Spinal cord (tissue), 10 donors: ENCODE measurements around the gene FEN1. TPM values are rescaled to one million over a fixed set of nuclear protein-coding genes. Genes with fewer than 3 reads are reported as not detected.
A peak's percentile ranks its signal among the peaks of the same experiment; 100 is the strongest.

Experiments
- DNase-seq, 6 donors: peaks; one replicate each; pipeline versions ENCODE4 v3.0.0 to v3.0.0-alpha.2; 2013 to 2015; ENCODE audit warnings: low spot score in 6 of 6, low read depth in 4 of 6
- H3K27ac ChIP-seq: one replicate; pipeline ENCODE4 v1.5.1; 2013; ENCODE audit warnings: low read depth, low read length, control low read depth
- H3K27me3 ChIP-seq: one replicate; pipeline ENCODE4 v1.6.1; 2013; ENCODE audit warnings: low read length; ENCODE audit not compliant: control insufficient read depth, insufficient read depth
- H3K36me3 ChIP-seq: one replicate; pipeline ENCODE4 v1.6.1; 2013; ENCODE audit warnings: low read length; ENCODE audit not compliant: control insufficient read depth, insufficient read depth
- H3K4me1 ChIP-seq: one replicate; pipeline ENCODE4 v1.6.1; 2013; ENCODE audit warnings: low read length; ENCODE audit not compliant: control insufficient read depth, insufficient read depth
- H3K4me3 ChIP-seq: one replicate; pipeline ENCODE4 v1.5.1; 2013; ENCODE audit warnings: low read depth, low read length, control low read depth
- H3K9me3 ChIP-seq: one replicate; pipeline ENCODE4 v1.6.1; 2013; ENCODE audit warnings: low read length; ENCODE audit not compliant: control insufficient read depth, insufficient read depth
- WGBS: methylation state at CpG from one replicate; pipeline ENCODE4 v1.1.5; 2013; ENCODE audit warnings: missing lambda C conversion rate; ENCODE audit not compliant: insufficient coverage; 5-methylcytosine and 5-hydroxymethylcytosine counted together
- polyA plus RNA-seq, 2 donors: library from polyadenylated mRNA; unstranded; fragments of 120-200 nt; gene quantifications; one replicate each; pipeline ENCODE4 v1.2.1, GENCODE V29; 2013; ENCODE audit not compliant: insufficient read length in 2 of 2
- total RNA-seq, 2 donors: library from RNA; depleted of rRNA in 1 of 2; stranded (reverse); fragments of 120-200 nt in 1 of 2; fragments of >200 nt in 1 of 2; gene quantifications; one replicate each; pipeline versions ENCODE4 v1.2.3 to v1.2.4, GENCODE V29; 2013 to 2014
- donor health status: healthy.

Gene FEN1
- total and polyA plus RNA-seq, 4 donors, result 20.7 to 36.1 (median 29.7) TPM

- no peaks in the 10 kb centered on the region for H3K9me3 ChIP-seq
- no peaks in the 10 kb centered on the region for H3K27me3 ChIP-seq
- 85% methylated on average over 16 of the region's 26 CpGs for WGBS
- H3K36me3 ChIP-seq, result peaks cover 33% of the 10 kb centered on the region
- no peak overlapping the region for H3K27ac ChIP-seq
- H3K4me3 ChIP-seq, result no peak overlapping the region
- peaks cover 28% of the 10 kb centered on the region for H3K4me1 ChIP-seq
- DNase-seq, result no peak
Measured at GRCh38 chr11:61765550-61766253, 27.0 kb upstream of the FEN1 start.

- peaks cover 21% of the 10 kb centered on the region for H3K4me1 ChIP-seq
- no peak for DNase-seq
- no peaks in the 10 kb centered on the region for H3K27me3 ChIP-seq
- H3K4me3 ChIP-seq, result no peak overlapping the region
- WGBS, result 89% methylated on average over 13 of the region's 13 CpGs
- H3K36me3 ChIP-seq, result peaks cover 34% of the 10 kb centered on the region
- no peak overlapping the region for H3K27ac ChIP-seq
- H3K9me3 ChIP-seq, result no peaks in the 10 kb centered on the region
Measured at GRCh38 chr11:61766353-61766841, 26.3 kb upstream of the FEN1 start.

DNA sequence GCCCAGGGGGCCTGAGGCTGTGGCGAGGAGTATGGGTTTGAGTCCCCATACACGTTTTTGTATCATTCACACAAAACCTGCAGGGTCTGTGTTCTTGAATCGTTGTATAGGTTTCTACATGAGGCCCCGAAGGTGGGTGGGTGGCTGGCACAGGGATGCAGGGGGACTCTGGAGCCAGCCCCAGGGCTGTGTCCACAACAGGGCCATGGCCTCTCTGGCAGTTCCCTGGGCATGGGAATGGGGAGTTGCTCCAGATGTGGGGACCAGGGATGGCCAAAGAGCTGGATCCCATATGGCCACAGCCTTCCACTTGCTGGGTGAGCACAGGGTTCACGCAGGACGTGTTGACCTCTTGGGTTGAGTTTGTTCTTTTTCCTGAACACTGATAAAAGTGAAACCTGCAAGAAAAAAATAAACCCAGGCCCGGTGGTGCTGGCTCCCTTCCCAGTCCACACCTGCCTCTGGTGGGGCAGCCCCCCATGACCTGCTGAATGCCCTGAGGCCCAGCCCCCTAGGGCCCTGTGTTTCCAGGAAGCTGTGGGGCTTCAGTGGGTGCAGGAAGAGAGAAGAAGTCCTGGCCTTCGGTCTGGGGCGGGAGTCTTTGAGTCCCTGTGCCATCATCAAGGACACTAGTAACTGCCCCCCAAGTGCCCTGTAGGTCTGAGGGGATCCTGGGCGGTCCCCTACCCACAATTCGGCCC is 24.2 kb upstream of the FEN1 start:
- Histone ChIP-seq H3K4me1 (peaks cover 24% of the 10 kb centered on the region), H3K27me3 (no peaks in the 10 kb centered on the region), H3K36me3 (peaks cover 48% of the 10 kb centered on the region), H3K9me3 (no peaks in the 10 kb centered on the region), H3K27ac (no peak overlapping the region), H3K4me3 (no peak overlapping the region)
- 89% methylated on average over 7 of the region's 11 CpGs for WGBS
- no peak for DNase-seq

- Histone ChIP-seq H3K27me3 (no peaks in the 10 kb centered on the region), H3K4me1 (peaks cover 28% of the 10 kb centered on the region), H3K36me3 (peaks cover 47% of the 10 kb centered on the region), H3K4me3 (no peak overlapping the region), H3K9me3 (no peaks in the 10 kb centered on the region), H3K27ac (no peak overlapping the region)
- WGBS, result 59% methylated on average over 28 of the region's 33 CpGs
- no peak for DNase-seq
Measured at GRCh38 chr11:61769169-61769920, 23.4 kb upstream of the FEN1 start.

DNA sequence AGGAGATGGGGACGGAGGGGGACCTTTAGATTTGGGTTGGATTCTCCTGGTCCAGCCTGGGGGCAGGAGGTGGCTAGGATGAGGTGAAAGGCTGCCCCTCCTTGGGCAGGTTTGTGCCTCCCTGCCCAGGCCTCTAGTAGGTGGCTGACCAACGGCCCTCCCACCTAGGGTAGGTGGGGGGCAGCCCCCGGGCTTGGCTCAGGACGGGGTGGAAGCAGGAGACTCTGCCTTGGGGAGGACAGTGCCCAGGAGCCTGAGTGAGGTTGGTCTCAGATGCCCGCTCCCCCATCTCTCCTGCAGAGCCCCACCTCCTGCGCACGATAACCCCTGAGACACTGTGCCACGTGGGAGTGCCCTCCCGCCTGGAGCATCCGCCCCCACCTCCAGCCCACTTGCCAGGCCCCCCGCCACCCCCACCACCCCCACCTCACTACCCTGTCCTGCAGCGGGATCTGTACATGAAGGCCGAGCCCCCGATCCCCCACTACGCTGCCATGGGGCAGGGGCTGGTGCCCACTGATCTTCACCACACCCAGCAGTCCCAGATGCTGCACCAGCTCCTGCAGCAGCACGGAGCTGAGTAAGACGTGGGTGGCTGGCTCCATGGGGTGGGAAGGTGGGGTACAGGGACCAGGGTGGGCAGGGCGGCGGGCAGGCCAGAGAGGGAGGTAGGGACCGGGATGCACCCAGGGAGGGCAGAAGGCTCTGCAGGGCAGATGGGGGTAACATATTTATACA is 22.6 kb upstream of the FEN1 start:
- H3K4me1 ChIP-seq, result peaks cover 28% of the 10 kb centered on the region
- H3K9me3 ChIP-seq, result no peaks in the 10 kb centered on the region
- no peaks in the 10 kb centered on the region for H3K27me3 ChIP-seq
- WGBS, result 89% methylated on average over 3 of the region's 20 CpGs
- H3K4me3 ChIP-seq, result no peak overlapping the region
- H3K27ac ChIP-seq, result no peak overlapping the region
- peaks cover 43% of the 10 kb centered on the region for H3K36me3 ChIP-seq
- no peak for DNase-seq

GRCh38 chr11:61771195-61771894 is 21.4 kb upstream of the FEN1 start:
- H3K4me1 ChIP-seq, result peaks cover 31% of the 10 kb centered on the region
- no peak overlapping the region for H3K4me3 ChIP-seq
- H3K36me3 ChIP-seq, result peaks cover 38% of the 10 kb centered on the region
- no peaks in the 10 kb centered on the region for H3K9me3 ChIP-seq
- no peak overlapping the region for H3K27ac ChIP-seq
- 88% methylated on average over 12 of the region's 15 CpGs for WGBS
- no peaks in the 10 kb centered on the region for H3K27me3 ChIP-seq
- DNase-seq, result no peak

GRCh38 chr11:61771985-61772455 is 20.7 kb upstream of the FEN1 start:
- peaks cover 36% of the 10 kb centered on the region for H3K36me3 ChIP-seq
- H3K27me3 ChIP-seq, result no peaks in the 10 kb centered on the region
- H3K4me1 ChIP-seq, result peaks cover 33% of the 10 kb centered on the region
- no peak for DNase-seq
- H3K9me3 ChIP-seq, result no peaks in the 10 kb centered on the region
- no peak overlapping the region for H3K27ac ChIP-seq
- WGBS, result 41% methylated on average over 3 of the region's 7 CpGs
- no peak overlapping the region for H3K4me3 ChIP-seq

DNA sequence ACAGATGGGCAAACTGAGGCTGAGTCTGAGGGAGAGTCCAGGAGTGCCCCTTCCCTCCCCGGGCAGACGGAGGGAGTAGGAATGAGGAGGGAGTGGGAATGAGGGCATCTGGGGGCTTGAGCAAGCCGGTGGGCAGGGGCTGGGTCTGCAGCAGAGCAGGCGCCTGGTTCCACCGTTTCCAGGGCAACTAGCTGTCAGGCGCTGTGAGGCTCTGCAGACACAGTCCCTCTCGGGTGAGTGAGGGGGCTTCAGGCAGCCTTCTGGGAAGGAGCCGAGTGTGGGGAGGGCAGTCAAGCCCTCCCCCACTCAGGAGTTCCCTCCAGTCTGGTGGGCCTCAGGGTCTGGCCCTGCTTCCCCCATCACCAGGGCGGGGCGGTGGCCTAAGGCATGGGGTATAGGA is 19.4 kb upstream of the FEN1 start:
- Histone ChIP-seq H3K4me1 (peaks cover 46% of the 10 kb centered on the region), H3K36me3 (peaks cover 43% of the 10 kb centered on the region), H3K9me3 (no peaks in the 10 kb centered on the region), H3K4me3 (no peak overlapping the region), H3K27me3 (no peaks in the 10 kb centered on the region), H3K27ac (no peak overlapping the region)
- DNase-seq, result peak in 2 of 6 donors; percentile 34 to 41
- 12% methylated on average over 6 of the region's 10 CpGs for WGBS
